ENCODE results near the gene GAK. TPM values are rescaled to one million over a fixed set of nuclear protein-coding genes. Genes with fewer than 3 reads are reported as not detected.
A peak's percentile ranks its signal among the peaks of the same experiment; 100 is the strongest.

GAK gene
- total and polyA plus RNA-seq, 2 donors from 2014 or later = 92.0 to 124 TPM

DNA sequence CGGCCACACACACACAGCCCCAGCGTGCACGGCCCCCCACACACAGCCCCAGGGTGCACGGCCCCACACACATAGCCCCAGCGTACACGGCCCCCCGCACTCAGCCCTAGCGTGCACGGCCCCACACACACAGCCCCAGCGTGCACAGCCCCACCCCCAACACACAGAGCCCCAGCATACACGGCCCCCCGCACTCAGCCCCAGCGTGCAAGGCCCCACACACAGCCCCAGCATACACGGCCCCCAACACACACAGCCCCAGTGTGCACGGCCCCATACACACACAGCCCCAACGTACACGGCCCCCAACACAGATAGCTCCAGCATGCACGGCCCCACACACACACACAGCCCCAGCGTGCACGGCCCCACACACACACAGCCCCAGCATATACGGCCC is 17.6 kb downstream of the GAK start:
- H3K4me3 ChIP-seq (ENCODE audit: low read length in 3 of 3) = no peak overlapping the region
- no peak for FAIRE-seq
- TF ChIP-seq, protein P1, sequence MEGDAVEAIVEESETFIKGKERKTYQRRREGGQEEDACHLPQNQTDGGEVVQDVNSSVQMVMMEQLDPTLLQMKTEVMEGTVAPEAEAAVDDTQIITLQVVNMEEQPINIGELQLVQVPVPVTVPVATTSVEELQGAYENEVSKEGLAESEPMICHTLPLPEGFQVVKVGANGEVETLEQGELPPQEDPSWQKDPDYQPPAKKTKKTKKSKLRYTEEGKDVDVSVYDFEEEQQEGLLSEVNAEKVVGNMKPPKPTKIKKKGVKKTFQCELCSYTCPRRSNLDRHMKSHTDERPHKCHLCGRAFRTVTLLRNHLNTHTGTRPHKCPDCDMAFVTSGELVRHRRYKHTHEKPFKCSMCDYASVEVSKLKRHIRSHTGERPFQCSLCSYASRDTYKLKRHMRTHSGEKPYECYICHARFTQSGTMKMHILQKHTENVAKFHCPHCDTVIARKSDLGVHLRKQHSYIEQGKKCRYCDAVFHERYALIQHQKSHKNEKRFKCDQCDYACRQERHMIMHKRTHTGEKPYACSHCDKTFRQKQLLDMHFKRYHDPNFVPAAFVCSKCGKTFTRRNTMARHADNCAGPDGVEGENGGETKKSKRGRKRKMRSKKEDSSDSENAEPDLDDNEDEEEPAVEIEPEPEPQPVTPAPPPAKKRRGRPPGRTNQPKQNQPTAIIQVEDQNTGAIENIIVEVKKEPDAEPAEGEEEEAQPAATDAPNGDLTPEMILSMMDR (IDR thresholded peaks at IDR 0.05; ENCODE audit: borderline replicate concordance, extremely low read depth, insufficient read depth) = no peak
- peaks cover 0 to 20% (median 8%) of the 10 kb centered on the region in 3 donors for H3K36me3 ChIP-seq (ENCODE audit: control insufficient read depth in 2 of 3, insufficient read depth in 3 of 3, low read length in 3 of 3)
- intact Hi-C loops (cut with DNase I) = no loop called here
- no peak overlapping the region for H3K27ac ChIP-seq (ENCODE audit: low read depth in 2 of 2, low read length in 2 of 2)
- DNase-seq = peak in 2 of 5 donors; percentile 43 to 45
- no peaks in the 10 kb centered on the region for H3K27me3 ChIP-seq (ENCODE audit: control insufficient read depth, insufficient read depth, low read length)
- peaks cover 0 to 2% (median 0%) of the 10 kb centered on the region in 3 donors for H3K9me3 ChIP-seq (ENCODE audit: control insufficient read depth in 2 of 3, insufficient read depth in 1 of 3, low read length in 3 of 3)
- H3K4me1 ChIP-seq (ENCODE audit: control insufficient read depth in 2 of 3, insufficient read depth in 2 of 3, low read depth in 1 of 3, low read length in 3 of 3) = peaks cover 0 to 3% (median 0%) of the 10 kb centered on the region in 3 donors
- no peak overlapping the region for H3K9ac ChIP-seq (ENCODE audit: low read length in 3 of 3)

DNA sequence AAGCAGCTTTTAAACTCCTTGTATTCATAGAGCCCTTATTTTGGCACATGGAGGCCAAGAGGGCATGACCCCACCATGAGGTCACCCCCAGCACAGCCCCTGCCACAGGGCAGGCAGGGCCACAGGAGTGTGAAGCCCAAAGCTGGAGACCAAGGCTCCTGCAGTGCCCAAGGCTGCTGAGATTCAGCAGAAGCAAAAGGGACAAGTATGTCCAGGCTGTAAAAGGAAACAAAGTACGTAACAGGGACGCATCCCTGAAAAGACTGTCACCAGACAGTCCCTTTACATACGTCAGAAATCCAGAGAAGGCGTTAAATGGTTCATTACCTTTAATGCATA is 18.9 kb downstream of the GAK start:
- TF ChIP-seq, protein P1 (IDR thresholded peaks at IDR 0.05; ENCODE audit: borderline replicate concordance, extremely low read depth, insufficient read depth) = no peak
- no peak overlapping the region for H3K9ac ChIP-seq (ENCODE audit: low read length in 3 of 3)
- intact Hi-C loops (cut with DNase I) = no loop called here
- H3K4me1 ChIP-seq (ENCODE audit: control insufficient read depth in 2 of 3, insufficient read depth in 2 of 3, low read depth in 1 of 3, low read length in 3 of 3) = peaks cover 0 to 3% (median 0%) of the 10 kb centered on the region in 3 donors
- H3K4me3 ChIP-seq (ENCODE audit: low read length in 3 of 3) = no peak overlapping the region
- peak in 4 of 5 donors; percentile 30 to 39 (median 34) for DNase-seq
- H3K9me3 ChIP-seq (ENCODE audit: control insufficient read depth in 2 of 3, insufficient read depth in 1 of 3, low read length in 3 of 3) = no peaks in the 10 kb centered on the region
- peaks cover 0 to 20% (median 8%) of the 10 kb centered on the region in 3 donors for H3K36me3 ChIP-seq (ENCODE audit: control insufficient read depth in 2 of 3, insufficient read depth in 3 of 3, low read length in 3 of 3)
- H3K27ac ChIP-seq (ENCODE audit: low read depth in 2 of 2, low read length in 2 of 2) = no peak overlapping the region
- no peaks in the 10 kb centered on the region for H3K27me3 ChIP-seq (ENCODE audit: control insufficient read depth, insufficient read depth, low read length)
- FAIRE-seq = no peak

- FAIRE-seq (no peak), DNase-seq (peak in 1 of 5 donors; percentile 60)
- H3K9ac ChIP-seq (ENCODE audit: low read length in 3 of 3) = no peak overlapping the region
- TF ChIP-seq, protein P1 (IDR thresholded peaks at IDR 0.05; ENCODE audit: borderline replicate concordance, extremely low read depth, insufficient read depth) = no peak
- H3K27ac ChIP-seq (ENCODE audit: low read depth in 2 of 2, low read length in 2 of 2) = peak overlapping the region in 1 of 2 donors; percentile 32
- H3K4me1 ChIP-seq (ENCODE audit: control insufficient read depth in 2 of 3, insufficient read depth in 2 of 3, low read depth in 1 of 3, low read length in 3 of 3) = peaks cover 0 to 3% (median 0%) of the 10 kb centered on the region in 3 donors
- H3K4me3 ChIP-seq (ENCODE audit: low read length in 3 of 3) = no peak overlapping the region
- H3K27me3 ChIP-seq (ENCODE audit: control insufficient read depth, insufficient read depth, low read length) = no peaks in the 10 kb centered on the region
- H3K9me3 ChIP-seq (ENCODE audit: control insufficient read depth in 2 of 3, insufficient read depth in 1 of 3, low read length in 3 of 3) = no peaks in the 10 kb centered on the region
- peaks cover 0 to 20% (median 8%) of the 10 kb centered on the region in 3 donors for H3K36me3 ChIP-seq (ENCODE audit: control insufficient read depth in 2 of 3, insufficient read depth in 3 of 3, low read length in 3 of 3)
- intact Hi-C loops (cut with DNase I) = no loop called here
Measured at GRCh38 chr4:912548-913279, 19.4 kb downstream of the GAK start.
